ENCODE data around the gene HTRA1.

DNA sequence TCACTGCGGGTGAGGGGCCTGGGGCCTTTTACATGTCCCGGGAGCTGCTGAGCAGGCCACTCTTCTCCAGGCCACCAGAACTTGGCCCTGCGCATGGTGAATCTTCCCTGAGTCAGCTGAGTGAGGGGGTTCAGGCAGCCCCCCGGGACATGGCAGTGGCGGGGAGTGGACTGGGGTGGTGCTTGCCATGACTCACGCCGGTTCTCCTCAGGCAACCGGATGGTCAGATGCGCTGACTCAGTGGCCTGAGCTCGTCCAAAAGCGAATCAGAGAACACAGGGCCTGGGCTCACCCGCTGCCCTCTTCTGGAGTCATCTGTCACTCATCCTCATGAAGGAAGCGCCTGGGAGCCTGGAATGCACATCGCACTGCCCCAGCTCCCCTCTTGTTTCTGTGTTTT is 33.5 kb downstream of the HTRA1 start:
- TF ChIP-seq, protein P1, sequence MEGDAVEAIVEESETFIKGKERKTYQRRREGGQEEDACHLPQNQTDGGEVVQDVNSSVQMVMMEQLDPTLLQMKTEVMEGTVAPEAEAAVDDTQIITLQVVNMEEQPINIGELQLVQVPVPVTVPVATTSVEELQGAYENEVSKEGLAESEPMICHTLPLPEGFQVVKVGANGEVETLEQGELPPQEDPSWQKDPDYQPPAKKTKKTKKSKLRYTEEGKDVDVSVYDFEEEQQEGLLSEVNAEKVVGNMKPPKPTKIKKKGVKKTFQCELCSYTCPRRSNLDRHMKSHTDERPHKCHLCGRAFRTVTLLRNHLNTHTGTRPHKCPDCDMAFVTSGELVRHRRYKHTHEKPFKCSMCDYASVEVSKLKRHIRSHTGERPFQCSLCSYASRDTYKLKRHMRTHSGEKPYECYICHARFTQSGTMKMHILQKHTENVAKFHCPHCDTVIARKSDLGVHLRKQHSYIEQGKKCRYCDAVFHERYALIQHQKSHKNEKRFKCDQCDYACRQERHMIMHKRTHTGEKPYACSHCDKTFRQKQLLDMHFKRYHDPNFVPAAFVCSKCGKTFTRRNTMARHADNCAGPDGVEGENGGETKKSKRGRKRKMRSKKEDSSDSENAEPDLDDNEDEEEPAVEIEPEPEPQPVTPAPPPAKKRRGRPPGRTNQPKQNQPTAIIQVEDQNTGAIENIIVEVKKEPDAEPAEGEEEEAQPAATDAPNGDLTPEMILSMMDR (IDR thresholded peaks at IDR 0.05 in 4 of 5, conservative IDR thresholded peaks at IDR 0.05 in 1 of 5) = no peak
- no peak for TF ChIP-seq POLR2A (IDR thresholded peaks at IDR 0.05)
